T-helper 2 cell (primary cell): ENCODE measurements around the gene GUCA1C.

Source experiments
- DNase-seq, 5 experiments: peaks; one replicate each; pipeline versions ENCODE4 v3.0.0 to v3.0.0-alpha.2; 2012 to 2022

GUCA1C gene

DNA sequence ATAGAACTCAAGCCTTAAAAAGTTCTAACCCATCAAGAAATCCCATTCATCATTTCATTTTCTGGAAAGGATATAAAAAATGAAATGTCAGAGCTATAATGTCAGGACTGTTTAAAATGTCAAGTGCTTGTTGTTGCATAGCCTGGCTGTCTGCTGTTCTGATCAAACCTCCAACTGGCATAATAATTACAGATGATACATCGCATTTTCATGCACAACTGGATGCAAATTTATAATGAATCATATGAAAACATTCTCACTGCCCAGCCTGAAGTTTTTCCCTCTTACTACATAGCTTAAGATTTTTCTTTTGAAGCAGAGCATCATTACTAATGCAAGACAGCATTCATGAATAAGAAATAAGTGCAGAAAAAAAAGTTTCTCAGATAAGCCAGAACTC, 46.5 kb downstream of the GUCA1C start:
- DNase-seq, result no peak

DNA sequence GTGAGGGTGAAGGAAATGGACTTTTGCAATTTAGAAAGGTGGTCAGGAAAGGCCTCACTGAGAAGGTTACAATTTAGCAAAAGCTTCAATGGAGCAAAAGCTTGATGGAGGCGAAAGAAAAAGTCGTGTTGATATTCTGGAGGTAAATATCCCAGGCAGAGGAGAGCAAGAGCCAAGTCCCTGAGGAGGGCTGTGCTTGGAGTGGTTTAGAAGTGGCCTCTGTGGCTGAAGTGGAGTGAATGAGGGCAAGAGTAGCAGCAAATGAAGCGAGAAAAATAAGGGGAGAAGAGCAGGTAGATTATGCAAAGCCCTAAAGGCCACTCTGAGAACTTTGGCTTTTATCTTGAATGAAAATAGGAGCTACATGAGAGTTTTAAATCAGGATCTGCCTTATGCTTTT, 54.1 kb downstream of the GUCA1C start:
- no peak for DNase-seq

DNA sequence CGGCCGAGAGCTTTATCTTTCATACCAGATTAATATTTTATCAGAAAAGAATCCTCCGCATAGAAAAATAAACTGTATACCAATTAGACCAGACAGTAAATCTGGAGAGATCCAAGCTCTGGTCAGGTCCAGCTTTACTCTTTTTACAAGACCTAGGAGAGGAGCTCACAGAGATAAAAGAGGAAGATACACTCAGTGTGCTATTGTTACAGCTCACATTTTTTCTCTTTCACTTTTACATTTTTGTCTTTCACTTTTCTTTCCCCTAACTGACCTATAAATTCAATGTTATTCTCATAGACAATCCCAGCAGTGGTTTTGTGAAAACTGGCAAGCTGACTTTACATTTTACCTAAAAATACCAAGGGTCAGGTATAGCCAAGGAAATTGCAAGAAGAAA, 55.8 kb downstream of the GUCA1C start:
- DNase-seq, result peak in 1 of 5 experiments; percentile 25

DNA sequence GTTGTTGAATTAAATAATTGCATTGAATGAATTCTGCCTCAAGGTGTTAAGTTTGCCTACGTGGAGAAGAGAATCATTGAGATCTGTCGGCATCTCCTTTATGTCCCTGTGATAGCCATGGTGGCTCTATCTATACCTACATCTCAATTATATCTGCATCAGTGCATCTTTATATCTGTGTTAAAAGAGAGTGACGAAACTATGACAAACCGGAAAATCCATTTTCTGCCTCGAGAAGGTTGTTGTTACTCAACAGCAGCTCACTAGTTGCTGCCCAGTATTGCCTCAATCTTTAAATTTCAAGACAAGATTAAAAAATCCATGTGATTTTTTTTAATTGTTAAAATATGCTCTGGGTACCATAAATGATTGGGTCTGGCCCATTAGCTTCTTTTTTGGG, 58.7 kb downstream of the GUCA1C start:
- no peak for DNase-seq

DNA sequence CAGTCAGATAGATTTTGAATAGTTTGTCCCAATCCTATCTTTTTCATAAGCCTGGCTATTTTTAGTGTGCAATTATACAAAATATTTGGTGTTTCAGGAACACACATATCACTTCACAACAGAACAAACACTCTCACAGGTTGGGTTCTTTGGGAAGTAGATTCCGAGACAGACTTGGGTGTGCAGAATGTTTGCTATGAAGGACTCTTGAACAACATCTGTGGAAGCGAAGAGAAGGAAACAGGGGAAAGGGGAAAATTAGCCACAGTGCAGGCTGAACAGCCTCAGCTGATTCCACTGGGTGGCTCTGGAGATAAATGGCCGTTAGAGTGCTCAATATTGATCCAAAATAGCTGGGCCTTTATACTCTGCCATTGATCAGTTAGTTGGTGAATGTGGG, 61.8 kb downstream of the GUCA1C start:
- no peak for DNase-seq

DNA sequence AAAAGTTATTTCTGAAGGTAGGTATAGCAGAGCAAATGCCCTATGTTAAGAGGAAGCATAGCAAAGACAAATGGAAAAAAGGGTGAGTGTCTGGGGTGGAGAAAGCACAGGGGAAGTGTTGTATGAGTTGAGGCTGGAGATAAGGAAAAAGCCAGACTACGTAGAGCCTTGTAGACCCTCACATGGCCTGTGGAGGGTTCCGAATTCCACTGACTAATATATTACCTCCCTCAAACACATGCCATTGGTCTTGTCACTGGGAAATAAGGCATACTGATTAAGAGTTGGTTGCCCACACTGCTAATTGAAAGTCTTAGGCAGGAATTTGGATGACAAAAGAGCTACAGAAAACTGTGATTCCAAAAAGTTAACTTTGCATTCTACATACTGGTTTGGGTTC, 65.9 kb downstream of the GUCA1C start:
- no peak for DNase-seq

DNA sequence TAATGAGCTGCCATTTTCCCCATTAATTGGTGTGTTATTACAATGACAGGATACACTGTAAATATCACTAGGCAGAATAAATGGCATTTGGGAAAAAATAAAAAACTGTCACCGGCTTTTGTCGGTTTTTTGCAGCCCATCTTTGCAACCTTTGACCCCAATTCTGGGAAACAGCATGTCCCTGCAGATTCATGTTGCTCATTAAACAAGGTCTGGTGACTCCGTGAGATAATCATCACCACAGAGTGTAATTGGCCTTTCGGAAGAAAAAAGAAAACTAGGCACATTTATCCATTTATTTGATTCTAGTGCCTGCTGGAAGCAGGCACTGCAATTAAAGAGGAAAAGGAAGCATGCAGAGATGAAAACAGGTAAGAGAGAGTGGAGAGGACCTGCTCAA, 66.6 kb downstream of the GUCA1C start:
- no peak for DNase-seq

DNA sequence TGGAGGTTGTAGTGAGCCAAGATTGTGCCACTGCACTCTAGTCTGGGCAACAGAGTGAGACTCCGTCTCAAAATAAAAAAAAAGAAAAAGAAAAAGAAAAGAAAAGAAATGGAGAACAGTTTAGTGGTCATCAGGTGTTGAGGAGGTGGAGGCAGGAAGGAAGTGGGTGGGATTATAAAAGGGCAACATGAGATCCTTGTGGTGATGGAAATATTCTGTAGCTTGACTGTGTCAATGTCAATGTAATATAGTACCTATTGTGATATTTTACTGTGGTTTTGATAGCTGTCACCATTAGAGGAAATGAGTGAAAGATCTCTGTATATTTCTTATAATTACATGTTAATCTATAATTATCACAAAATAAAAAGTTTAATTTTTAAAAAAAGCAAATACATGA, 70.3 kb downstream of the GUCA1C start:
- peak in 1 of 5 experiments; percentile 16 for DNase-seq

DNA sequence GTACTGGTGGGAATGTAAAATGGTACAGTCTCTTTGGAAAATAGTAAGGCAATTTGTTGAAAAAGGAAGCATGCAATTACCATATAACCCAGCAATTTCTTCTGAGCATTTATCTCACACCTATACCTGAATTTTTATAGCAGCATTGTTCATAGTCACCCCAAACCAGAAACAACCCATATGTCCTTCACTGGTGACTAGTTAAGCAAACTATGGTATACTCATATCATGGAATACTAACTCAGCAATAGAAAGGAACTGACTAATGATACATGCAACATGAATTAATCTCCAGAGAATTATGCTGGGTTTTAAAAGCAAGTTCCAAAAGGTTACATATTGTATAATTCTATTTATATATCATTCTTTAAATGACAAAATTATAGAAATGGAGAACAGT, 70.9 kb downstream of the GUCA1C start:
- DNase-seq, result no peak

DNA sequence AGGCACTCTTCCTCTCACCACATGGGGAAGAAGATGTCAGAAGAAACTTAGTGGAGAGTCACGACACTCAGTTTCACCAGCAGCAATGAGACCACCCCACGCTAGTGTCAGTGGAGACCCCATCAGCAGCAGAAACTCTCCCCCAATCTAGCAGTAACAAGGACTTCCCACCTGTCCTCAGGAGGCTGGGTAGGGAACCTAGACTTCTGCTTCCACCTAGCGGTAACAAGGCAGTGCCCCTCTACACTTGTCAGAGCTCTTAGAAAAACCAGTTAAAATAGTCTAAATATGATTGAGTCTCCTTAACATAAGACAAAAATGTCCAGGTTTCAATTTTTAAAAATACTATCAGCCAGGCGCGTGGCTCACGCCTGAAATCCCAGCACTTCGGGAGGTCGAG, 73.8 kb downstream of the GUCA1C start:
- DNase-seq, result no peak

DNA sequence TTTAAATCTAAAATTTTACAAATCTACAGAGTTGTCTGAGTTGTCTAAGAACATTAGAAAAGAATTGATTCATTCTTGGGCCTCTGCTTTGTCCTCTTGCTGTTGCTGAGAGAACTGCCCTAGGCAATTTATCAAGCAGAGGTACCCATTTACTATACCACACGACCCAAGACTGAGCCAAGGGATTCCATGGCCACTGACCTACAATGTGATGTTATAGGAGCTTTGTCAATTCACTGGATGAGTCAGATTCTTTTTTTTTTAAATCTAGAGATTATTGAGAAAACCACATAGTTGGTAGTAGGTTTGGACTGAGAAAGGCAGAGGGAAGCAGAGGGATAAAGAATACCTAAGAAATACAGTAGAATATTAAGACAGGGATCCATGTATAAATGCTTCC, 75.8 kb downstream of the GUCA1C start:
- peak in 1 of 5 experiments; percentile 10 for DNase-seq

DNA sequence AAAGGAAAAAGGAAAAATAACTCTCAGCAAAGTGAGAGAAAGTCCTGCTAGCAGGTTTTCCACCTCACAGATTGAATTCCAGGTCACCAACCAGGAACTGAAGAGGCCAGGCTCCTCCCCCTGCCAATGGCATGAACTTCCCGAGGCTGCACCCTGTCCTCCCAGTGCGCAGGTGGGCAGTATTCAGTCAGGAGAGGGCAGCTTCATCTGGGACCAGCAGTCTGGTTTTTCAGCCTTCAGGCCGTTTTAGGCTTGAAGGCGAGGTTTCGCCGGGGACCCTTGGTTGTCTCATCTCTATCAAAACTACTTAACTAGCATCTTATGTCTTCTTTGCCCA, 89.9 kb downstream of the GUCA1C start:
- no peak for DNase-seq

DNA sequence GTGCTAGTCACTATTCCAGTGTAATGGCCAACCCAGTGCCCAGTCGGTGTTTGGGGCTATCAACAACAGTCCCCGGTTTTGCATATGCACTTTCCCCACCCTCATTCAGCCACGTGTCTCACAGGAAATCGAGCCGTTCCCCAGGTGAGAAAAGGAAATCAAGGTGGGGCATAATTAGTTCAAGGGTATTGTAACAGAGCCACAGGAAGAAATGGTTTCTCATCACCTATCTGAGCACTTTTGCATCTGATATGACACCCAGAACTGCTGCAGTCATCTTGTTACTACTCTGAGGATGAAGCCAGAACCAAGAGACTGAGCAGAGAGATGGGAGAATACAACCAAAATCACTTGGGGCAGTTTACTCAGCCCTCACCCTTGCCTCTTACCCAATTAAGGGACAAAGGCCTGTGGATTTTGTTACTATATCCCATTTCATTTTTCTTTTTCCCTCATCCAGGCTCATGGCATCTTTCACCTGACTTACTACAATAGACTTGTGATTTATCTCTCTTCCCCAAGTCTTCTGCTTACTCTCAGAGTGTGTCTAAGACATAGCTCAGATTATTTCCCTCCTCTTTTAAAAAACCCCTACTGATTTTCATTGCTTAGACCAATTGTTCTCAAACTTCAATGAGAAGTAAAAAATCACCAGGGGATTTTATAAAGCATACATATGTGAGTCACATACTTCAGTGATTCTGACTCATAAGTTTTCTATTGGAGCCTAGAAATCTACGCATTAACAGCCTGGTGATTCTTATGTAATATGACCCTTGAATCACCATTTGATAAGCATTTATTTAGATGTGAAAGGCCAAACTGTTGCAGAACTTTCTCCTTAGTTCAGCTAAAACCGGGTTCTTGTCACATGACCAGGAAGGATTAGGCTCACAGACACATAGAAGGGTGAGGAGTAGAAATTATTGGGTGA, 90.5 kb downstream of the GUCA1C start:
- DNase-seq, result peak in 2 of 5 experiments; percentile 29 to 56

DNA sequence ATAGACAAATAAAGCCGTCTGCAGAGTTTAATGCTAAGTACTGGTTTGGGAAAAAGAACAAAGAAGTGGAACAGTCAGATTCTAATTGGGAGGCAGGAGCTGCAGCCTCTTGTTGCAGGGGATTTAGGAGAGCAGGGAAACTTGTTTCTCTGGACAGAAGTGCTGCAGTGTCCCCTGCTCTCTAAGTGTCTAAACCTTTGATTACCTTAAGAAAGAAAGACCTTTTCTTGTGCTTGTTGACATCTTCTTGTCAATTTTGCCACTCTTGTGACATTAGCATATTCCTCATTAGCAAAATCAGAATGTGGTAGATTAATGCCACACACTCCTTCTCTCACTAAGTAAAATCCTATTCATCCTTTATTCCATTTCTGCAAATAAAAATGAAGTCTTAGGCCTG, 92.3 kb downstream of the GUCA1C start:
- no peak for DNase-seq
